HS-27A (cell line): Measurements from ENCODE around the gene KRTAP5-5.
"Not testable (repeated sequence)": the region's sequence is repeated elsewhere in the genome, so short reads cannot be mapped to it uniquely, and the experiment has no call there.

Experiments used
- DNase-seq: peaks from one replicate; pipeline ENCODE4 v3.0.0-alpha.2; 2012; ENCODE audit warnings: low read depth, missing footprints

KRTAP5-5 gene

GRCh38 chr11:1656670-1657069 is 27.1 kb downstream of the KRTAP5-5 start:
- DNase-seq, result no peak

DNA sequence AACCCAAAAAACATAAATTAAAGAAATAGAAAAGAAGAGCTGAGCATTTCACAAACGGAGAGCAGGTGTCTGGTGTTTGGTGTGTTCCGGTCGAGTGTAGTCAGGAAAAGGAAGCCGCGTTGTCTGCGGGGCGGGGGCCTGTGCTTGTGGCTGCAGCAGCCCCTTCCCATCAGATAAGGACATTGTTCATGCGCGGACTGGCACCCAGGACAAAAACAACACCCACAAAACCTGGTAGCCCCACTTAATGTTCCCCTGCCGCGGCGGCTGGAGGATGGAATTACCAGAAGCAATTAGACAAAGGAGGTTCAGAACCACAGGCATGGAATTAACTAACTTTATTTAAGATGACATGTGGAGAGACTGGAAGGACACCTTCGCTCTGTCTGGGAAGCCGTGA is 29.9 kb downstream of the KRTAP5-5 start:
- DNase-seq, result no peak

DNA sequence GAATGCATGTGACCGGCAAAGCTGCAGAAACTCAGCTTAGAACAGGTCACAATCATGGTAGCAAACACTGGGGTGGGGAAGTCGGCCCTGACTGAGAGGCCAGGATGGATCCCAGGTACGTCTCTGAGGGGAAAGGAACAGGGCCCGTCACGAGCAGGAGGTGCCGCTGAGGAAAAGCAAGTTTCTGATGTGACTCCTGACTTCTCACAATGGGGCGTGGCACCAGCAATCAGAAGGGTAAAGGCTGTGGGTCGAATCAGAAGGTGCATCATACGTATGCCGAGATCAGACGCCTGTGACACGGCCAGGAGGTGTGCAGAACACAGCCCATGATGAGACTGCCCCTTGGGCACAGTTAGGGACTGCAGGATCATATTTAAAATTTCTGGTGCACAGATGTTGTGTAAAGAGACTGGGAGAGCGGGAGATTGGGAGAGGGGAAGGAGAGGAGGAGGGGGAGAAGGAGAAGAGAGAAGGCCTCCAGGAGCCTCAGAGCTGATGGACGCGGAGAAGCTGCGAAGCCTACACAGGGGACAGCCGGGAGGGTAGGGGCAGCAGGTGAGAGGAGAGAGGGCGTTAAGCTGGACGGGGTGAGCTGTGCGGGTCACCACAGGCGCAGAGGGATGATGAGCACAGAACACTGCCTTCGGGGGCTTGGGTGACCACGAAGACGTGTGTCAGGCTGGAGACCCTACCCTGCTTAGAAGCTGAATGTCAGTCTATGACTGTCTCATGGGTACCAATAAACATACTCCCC is 30.7 kb downstream of the KRTAP5-5 start:
- no peak for DNase-seq

- not testable (repeated sequence) for DNase-seq
Measured at GRCh38 chr11:1661454-1662269, 32.1 kb downstream of the KRTAP5-5 start.

DNA sequence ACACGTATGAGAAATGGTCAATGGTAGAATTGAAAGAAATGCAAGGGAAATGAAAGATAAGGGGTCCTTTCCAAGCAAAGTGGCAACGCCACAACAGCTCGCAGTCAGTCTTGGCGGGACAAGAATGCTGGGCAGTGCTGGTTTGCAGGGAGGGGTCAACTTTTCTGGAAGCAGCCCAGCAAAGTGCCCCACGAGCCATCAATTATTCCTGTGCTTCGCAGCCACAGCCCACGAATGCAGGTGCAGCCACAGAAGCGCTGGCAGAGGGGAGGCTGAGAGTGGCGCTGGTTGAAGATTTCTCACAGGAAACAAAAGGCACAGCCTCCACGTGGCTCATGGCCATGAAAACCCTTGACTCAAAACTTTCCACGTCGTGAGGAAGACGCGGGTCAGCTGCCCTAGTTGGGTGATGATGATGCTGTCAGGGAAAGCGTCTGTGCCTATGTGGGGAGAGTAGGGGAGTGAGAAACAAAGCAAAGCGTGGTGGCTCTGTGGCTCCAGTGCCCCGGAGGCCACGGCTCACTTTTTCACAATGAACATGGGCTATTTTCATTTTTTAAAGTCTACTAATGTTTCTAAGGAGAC is 33.2 kb downstream of the KRTAP5-5 start:
- DNase-seq, result not testable (repeated sequence)

DNA sequence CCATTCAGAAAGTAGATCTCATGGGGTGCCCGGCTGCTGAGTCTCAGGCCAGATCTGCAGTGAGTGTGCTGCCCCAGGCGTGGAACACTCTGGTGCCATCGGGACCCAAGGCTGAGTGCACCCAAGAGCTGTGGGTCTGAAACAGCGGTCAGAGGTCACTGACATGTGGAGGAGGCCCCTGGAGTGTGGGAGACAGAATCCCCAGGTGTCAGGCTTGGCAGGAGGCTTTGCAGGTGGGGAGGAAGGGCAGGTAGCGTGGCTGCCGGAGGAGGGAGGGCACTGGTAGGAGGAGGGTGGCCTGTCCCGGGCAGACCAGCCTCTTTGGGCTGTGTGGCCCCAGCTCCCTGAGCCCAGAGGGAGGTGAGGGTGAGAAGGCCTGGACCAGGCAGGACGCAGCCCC is 35.7 kb downstream of the KRTAP5-5 start:
- DNase-seq, result no peak

GRCh38 chr11:1667121-1667850 is 37.7 kb downstream of the KRTAP5-5 start:
- DNase-seq, result no peak

DNA sequence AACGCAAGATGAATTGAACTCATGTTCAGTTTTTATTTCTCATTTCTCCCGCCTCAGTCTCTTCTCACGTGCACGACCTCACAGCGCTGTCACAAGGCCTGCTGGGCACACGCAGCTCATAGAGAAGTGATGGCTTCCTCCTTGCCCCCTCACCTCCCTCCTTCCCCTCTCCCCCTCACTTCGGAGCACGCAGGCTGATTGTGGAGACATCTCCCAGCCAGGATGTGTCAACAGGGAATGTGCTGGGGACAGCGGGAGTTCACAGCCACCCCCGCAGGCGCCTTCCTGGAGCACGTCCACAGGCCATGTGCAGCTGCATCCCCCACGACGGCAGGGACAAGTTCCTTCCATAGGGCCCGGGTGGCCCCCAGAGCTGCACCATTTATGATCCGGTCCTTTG is 38.3 kb downstream of the KRTAP5-5 start:
- DNase-seq, result no peak

GRCh38 chr11:1668911-1669473 is 39.4 kb downstream of the KRTAP5-5 start:
- DNase-seq, result no peak

GRCh38 chr11:1669546-1670218 is 40.1 kb downstream of the KRTAP5-5 start:
- DNase-seq, result no peak

- DNase-seq, result not testable (repeated sequence)
Measured at GRCh38 chr11:1670457-1670856, 40.9 kb downstream of the KRTAP5-5 start.

DNA sequence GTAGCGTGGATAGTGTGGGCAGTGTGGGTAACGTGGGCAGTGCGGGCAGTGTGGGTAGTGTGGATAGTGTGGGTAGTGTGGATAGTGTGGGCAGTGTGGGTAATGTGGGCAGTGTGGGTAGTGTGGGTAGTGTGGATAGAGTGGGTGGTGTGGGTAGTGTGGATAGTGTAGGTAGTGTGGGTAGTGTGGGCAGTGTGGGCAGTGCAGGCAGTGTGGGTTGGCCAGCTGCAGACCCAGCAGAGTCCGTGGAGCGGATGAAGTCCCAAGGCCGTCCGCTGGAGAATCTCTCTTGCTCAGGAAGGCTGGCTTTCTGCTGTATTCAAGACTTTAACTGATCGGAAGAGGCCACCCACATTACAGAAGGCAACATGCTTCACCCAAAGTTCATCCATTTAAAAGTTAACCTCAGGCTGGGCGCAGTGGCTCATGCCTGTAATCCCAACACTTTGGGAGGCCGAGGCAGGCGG is 41.4 kb downstream of the KRTAP5-5 start:
- no peak for DNase-seq

GRCh38 chr11:1671658-1672057 is 42.1 kb downstream of the KRTAP5-5 start:
- no peak for DNase-seq

GRCh38 chr11:1672613-1673350 is 43.2 kb downstream of the KRTAP5-5 start:
- no peak for DNase-seq

GRCh38 chr11:1673446-1674172 is 44.0 kb downstream of the KRTAP5-5 start:
- no peak for DNase-seq

DNA sequence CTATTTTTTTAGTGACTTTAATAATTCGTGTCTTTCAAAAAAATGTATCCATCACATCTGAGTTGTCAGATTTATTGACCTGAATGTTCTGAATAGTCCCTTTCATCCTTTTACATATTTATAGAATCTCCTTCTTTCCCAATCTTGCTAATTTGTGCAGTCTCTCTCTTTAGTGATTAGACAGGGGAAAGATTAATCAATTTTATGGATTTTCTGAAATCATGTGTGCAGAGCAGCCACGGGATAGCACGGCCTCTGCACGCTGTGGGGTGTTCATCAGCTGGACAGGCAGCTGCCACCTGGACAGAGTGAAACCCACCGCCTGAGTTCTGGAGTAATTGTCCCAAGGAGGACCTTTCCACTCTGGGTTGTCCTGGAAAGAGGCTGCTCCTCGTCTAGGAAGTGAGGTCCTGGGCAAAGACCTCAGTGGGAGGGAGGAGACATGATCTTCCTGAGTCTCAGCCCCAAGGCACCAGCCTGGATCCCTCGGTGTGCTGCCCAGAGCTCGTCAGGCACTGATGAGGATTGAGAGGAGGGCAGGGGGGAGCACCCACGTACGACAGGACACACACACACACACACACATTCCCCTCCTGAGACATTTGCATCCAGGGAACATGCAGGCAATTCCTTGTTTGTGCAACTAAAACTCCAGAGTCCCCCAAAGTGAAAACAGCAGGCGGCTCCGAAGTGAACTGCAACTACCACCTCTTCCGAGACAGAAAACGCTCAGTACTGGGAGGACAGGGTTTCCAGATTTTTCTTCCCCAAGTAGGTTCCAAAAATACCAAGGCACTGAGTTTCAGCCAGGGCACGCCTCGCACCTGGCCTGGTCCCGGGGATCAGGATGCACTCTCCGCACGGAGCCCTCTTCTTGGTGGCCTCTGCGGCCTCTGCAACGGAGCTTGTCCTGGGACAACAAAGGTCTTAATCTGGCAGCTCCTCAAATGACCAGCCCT is 44.9 kb downstream of the KRTAP5-5 start:
- no peak for DNase-seq

DNA sequence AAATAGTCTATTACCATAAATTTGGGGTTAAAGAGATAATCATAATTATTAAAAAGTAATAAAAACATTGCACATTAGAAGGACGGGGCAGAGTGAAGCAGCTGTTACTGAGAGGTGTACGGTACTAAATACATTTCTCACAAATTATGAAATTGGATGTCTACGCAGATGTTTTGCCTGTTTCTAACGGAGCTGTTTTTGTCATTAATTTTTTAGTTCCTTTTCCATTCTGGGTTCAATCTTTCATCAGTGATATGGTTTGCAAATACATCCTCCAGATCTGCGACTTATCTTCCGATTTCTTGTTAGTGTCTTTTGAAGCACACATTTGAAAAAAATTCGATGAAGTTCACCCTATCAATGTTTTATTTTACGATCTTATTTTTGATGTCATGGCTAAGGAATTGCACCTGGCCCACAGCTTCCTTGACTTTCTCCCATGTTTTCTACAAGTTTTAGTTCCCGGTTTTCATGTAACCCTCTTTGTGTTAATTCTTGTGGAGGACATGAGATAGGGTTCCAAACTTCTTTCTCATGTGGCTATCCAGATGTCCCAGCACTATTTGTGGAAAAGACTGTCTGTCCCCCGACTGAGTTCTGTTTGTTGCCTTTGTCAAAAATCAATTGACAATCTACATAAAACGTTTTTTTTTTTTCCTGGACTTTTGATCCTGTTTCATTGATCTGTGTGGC is 46.1 kb downstream of the KRTAP5-5 start:
- DNase-seq, result no peak

DNA sequence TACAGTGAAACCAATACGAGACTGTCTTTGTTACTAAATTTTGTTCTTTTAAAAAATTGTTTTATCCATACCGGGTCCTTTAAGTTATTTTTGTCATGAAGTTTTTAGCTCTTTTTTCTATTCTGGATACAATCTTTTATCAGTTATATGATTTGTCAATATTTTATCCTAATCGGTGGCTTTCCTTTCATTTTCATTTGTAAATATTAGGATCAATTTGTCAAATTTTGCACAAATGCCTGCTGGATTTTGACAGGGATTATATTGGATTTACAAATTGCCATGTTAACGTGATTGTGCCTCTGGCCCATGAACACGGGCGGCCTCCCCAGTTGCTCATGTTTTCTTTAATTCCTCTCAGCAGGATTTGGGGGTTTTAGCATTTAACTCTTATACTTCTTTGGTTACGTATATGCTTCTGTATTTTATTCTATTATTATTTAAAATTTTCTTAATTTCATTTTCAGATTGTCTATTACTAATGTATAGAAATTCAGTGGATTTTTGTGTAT is 46.7 kb downstream of the KRTAP5-5 start:
- no peak for DNase-seq
